Activated CD8-positive, alpha-beta memory T cell treated with anti-CD3 and anti-CD28 coated beads for 4 hours (primary cell): Measurements from ENCODE around the gene KCNK2.

Experiments
- DNase-seq, 2 donors: peaks; one replicate each; pipeline ENCODE4 v3.0.0-alpha.2; 2020; ENCODE audit warnings: low read depth in 2 of 2

The KCNK2 gene

GRCh38 chr1:215252164-215252563, 169.6 kb downstream of the KCNK2 start:
- no peak for DNase-seq

- no peak for DNase-seq
Measured at GRCh38 chr1:215256936-215257679, 174.6 kb downstream of the KCNK2 start.

- no peak for DNase-seq
Measured at GRCh38 chr1:215260711-215261110, 178.2 kb downstream of the KCNK2 start.

GRCh38 chr1:215262106-215262505, 179.6 kb downstream of the KCNK2 start:
- no peak for DNase-seq

DNA sequence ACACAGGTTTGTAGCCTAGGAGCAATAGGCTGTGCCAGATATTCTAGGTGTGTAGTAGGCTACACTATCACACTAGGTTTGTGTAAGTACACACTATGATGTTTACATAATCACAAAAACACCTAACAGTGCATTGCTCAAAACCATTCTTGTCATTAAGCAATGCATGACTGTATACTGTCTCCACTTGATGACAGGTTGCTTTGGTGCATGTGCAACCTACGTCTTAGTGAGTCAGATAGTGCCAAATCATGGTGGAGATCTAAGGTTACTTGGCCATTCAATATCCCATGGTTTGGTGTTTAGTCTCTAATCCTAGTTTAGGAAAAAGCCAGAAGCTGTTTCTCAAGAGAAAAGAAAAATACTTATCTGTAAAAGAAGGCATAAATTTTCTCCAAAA, 181.1 kb downstream of the KCNK2 start:
- DNase-seq: no peak

- no peak for DNase-seq
Measured at GRCh38 chr1:215264649-215265048, 182.1 kb downstream of the KCNK2 start.

GRCh38 chr1:215267495-215267894, 185.0 kb downstream of the KCNK2 start:
- no peak for DNase-seq

DNA sequence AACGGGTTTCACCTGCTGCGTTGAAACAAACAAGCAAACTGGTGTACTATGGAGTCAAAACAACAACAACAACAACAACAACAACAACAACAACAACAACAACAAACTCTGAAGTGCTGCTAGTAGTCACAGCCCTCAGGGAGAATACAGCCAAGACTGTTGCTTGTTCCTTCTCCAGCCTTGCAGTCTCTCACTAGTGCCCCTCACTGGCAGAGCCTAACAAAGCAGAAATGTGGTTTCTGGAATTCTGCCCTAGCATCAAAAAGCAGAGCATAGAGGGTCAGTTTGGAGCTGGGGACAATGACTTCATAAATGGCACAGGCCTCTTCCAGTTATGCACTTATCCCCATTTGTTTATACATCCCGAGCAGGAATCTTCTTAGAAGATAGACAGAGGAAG, 187.4 kb downstream of the KCNK2 start:
- no peak for DNase-seq

GRCh38 chr1:215273838-215274516, 191.4 kb downstream of the KCNK2 start:
- DNase-seq: no peak

- no peak for DNase-seq
Measured at GRCh38 chr1:215276582-215276981, 194.0 kb downstream of the KCNK2 start.

DNA sequence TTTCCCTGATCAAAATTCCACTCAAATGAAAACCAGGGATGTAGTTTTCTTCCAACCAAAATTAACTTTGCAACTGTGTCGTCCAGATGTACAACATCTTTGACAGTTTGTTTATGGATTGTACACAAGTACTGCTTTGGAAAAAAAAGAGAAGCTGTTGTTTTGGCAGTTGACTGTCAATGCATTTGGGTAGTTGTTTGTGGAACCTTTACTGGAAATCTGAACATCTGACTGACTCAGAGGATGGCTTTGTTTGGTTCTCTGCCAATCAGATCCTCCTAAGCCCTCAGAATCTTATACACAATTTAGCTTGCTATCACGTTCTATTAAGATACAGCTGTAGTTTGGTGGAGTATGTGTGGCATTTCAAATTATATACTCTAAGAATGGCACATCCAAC, 195.0 kb downstream of the KCNK2 start:
- DNase-seq: no peak

DNA sequence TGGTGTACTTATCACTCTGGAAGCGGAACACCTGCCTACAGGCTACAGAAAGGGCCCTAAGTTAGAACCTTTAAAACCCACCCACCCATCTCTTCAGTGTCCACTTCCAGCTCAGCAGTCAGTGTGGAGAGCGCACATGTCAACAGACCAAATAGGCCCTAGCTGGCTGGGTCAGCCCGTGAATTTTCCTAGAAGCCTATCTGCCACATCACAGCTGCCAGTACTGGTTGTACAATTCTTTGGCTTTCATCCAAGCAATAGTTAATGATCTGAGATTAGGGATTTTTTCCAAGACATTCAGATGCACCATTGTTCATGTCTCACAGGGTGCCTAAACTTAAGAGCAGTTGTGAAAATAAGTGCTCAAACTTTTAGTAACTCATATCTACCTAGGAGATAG, 197.1 kb downstream of the KCNK2 start:
- DNase-seq: no peak

- no peak for DNase-seq
Measured at GRCh38 chr1:215282557-215282956, 200.0 kb downstream of the KCNK2 start.

DNA sequence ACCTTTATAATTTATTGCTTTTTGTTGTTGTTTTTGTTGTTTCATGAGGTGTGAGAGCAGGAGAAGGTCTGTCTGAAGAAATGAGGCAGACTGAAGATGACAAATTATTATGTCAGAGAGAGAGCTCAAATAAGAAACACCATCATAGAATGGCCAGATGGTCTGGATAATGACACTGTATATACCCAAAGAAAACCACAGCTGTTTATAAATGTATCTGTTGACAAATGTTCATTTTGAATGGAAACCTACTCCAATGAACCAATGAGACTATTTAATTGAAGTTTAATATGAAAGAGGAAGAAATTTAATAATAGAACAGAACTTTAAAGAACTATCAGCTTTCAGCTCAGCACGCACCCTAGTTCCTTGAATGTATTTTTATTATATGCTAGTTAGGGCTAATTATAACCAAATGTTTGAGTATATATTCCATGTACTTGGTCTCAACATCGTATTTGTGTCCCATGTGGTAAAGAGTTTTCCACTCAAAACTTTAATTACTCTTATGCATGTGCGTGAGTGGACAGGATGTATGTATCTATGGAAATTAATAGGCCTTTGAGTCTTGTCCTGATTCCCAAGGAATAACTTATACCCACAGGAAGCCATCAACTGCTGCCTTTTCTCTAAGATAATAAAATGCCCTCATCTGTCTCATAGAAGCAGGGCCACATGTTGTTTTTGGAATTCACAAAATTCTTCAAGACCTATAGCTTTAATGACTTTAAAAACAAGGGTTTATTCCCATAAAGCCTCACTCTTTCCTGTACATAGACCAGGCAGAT, 202.7 kb downstream of the KCNK2 start:
- DNase-seq: no peak
